GM12864 (cell line): ENCODE data around the gene SMCO4.
"Not testable (repeated sequence)": the region's sequence is repeated elsewhere in the genome, so short reads cannot be mapped to it uniquely, and the experiment has no call there.

Experiments
- DNase-seq: peaks from one replicate; pipeline ENCODE4 v3.0.0-alpha.2; 2011; ENCODE audit warnings: low read depth
- H3K4me3 ChIP-seq: 2 replicates; pipeline ENCODE4 v1.5.1; 2011; ENCODE audit warnings: mild to moderate bottlenecking, low read depth, low read length, control low read depth
- CTCF ChIP-seq: IDR thresholded peaks from 2 replicates; pipeline ENCODE4 v1.5.1; 2011; ENCODE audit warnings: low read depth, mild to moderate bottlenecking, moderate library complexity, low read length, control low read depth, inconsistent platforms; ENCODE audit errors: missing control alignments

Gene SMCO4

GRCh38 chr11:93458286-93458685, 84.9 kb downstream of the SMCO4 start:
- no peak for TF ChIP-seq CTCF
- DNase-seq, result no peak
- no peak overlapping the region for H3K4me3 ChIP-seq

GRCh38 chr11:93444617-93445073, 98.5 kb downstream of the SMCO4 start:
- DNase-seq, result no peak
- no peak for TF ChIP-seq CTCF
- H3K4me3 ChIP-seq, result no peak overlapping the region

GRCh38 chr11:93443232-93443631, 100.0 kb downstream of the SMCO4 start:
- DNase-seq, H3K4me3 ChIP-seq: not testable (repeated sequence)

GRCh38 chr11:93432247-93432646, 110.9 kb downstream of the SMCO4 start:
- H3K4me3 ChIP-seq, result no peak overlapping the region
- no peak for DNase-seq
- no peak for TF ChIP-seq CTCF
